GM18519 (cell line): Measurements from ENCODE around the gene LRMDA.

Source experiments
- ATAC-seq: cut with Tn5 transposase; IDR thresholded peaks from one replicate; pipeline ENCODE4 v1.9.1; 2021; ENCODE audit warnings: mild to moderate bottlenecking, moderate library complexity; ENCODE audit not compliant: unreplicated experiment, low FRiP score

LRMDA gene

DNA sequence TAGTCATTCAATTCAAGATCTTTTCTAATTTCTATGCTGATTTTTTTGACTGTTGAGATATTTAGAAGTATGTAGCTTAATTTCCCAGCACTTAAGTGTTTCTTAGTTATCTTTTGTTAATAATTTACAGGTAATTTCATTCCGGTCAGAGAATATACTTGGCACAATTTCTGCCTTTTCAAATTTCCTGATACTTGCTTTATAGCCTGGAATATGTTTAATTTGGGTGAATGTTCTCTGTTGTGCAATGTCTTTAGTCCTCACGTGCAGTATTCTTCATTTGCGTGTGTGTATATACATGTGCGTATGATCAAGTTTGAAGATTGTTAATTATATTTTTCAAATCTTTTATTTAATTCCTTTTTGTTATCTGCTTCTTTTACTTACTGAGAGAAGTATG is 989.3 kb downstream of the LRMDA start:
- no peak for ATAC-seq

DNA sequence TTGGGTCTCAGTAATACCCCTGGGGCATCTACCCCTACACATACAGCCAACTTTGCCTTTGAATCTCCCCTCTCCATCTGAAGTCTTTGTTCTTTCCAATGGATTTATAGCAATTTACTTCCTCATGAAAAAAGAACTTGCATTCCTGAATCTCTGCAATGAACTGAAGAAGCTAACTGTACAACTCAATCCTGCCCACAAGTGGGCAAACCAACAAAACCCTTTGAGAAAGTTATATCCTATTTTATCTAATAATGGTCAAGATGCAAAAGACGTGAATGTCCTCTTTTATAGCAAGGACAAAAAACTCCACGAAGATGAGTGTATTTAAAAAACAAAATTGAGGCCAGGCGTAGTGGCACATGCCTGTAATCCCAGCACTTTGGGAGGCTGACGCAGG is 991.3 kb downstream of the LRMDA start:
- ATAC-seq = no peak

DNA sequence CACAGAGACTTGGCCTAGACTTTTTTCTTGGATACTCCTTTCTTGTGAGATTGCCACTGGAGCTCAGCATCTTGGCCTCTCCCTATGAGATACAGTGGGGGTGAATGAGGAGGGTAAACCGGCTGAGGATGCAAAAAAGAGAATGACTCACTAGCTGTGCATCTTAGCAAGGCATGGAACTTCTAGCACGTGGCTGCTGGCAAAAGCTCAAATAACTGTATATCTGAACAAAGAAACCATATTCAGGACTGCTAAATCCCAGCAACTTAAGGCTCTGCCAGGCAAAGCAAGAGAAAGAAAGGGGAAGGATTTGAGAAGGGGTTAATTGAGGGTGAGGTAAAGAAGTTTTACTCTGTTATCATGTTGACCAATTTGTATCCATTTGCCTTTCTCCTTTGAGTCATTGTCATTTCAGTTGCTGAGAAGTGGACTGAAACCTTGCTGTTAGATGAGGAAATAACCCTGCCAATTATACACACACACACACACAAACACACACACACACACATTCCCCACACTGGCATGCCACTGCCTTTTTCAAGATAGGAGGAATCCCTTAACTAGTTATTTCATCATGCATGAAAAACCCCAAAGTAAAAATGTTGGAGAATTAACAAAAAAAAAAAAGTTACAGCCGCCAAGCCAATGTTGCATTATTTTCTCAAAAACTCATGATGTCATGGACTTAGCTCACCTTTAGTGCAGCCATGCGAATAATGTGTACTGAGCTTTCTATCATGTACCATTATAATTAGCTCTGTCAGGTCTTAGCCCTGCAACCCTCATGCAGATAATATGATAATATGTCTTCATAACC is 997.3 kb downstream of the LRMDA start:
- no peak for ATAC-seq

DNA sequence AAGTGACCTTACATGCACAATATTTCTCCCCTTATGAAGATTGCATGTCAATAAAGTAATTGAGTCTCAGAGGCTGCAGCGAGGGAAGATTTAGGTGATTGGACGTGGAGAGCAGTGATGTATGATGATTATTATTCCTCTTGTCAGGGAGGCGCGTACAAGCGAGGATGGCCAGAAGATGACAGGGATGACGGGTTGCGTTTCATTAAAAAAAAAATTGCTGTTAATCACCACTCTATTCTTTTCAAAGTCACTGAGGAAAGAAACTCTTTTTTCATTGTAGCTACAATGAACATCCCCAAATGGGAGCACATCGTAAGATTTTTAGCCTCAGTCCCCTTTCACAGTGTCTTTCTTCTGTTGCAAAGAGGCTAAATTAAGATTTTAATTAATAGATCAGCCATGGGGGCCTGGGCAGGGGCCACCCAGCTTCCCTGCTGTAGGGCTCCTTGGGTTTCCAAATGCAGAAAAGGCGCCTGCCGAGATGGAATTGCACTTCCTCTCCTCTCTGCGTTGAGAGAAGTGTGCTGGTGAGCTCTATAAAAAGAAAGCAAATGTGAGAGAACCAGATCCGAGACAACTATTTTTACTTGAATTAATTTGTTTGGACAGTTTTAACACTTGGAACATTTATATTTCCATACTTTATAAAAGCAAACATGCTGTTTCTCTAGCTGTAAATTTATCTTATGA is 998.1 kb downstream of the LRMDA start:
- no peak for ATAC-seq

DNA sequence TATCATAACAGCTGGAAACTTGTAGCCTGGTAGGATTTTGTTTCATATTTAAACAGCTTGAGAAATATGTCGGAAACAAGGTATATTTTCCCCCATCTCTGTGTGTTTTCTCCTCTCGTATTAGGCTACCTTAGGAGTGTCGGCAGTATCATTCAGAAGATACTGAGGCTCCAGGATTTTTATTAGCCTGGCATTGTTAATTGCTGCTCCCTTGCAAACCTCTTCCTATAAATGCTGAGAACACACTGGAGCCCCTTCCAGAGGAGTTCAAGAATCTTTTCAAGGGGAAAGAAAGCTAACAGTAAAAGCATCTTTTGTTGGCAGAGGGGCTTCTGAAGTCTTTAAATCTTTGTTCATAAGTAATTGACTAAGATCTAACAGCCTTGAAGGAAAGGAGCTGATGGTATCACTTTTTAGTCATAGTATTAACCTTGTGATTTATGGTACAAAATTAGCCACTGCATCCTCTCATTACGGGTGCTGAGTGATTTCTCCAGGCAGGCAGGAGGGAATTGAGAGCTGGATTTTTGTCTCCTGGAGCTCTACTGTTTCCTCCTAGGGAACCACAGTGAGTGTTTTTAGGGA is 998.7 kb downstream of the LRMDA start:
- no peak for ATAC-seq

DNA sequence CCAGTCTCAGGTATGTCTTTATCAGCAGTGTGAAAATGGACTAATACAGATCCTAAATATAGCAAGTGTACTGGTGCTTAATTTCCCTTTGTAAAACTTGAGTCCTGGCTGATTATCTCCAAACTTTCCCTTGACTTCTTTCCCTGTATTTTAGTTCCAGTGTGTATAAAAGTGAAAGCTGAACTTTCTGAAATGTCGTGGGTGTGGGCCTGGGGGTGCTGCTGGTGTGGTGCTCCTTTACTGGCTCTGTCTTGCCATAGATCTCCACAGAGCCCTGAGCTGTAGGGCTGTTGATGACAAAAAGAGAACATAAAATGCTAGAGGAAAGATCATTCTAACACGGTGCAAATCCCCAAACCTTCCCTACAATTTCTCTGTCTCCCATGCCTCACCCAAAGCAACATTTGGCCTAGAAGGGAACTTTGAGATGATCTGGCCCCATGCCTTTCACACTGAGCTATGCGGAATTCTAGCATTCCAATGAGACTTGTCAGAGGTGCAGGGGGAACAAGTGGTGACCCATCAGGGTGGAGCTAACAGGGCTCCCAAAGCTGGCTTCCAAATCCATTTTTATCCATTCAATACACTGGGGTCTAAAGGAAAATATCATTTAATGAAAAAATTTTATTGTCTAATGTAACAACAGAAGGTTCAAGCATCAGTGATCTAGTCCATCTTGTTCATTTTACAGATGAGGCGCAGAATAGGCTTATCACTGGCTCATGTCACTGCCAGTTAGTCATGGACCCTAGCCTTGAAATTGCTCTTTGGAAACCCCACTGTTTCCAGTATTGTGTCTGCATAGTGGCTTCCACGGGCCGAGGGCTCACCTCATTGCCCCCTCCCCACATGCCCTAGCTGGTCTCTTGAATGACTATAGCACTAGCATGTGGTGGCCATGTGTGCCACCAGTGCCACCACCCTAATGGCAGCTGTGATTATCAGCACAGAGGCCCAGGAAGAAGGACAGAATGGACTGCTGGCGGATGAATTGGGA is 1000.9 kb downstream of the LRMDA start:
- ATAC-seq = no peak

DNA sequence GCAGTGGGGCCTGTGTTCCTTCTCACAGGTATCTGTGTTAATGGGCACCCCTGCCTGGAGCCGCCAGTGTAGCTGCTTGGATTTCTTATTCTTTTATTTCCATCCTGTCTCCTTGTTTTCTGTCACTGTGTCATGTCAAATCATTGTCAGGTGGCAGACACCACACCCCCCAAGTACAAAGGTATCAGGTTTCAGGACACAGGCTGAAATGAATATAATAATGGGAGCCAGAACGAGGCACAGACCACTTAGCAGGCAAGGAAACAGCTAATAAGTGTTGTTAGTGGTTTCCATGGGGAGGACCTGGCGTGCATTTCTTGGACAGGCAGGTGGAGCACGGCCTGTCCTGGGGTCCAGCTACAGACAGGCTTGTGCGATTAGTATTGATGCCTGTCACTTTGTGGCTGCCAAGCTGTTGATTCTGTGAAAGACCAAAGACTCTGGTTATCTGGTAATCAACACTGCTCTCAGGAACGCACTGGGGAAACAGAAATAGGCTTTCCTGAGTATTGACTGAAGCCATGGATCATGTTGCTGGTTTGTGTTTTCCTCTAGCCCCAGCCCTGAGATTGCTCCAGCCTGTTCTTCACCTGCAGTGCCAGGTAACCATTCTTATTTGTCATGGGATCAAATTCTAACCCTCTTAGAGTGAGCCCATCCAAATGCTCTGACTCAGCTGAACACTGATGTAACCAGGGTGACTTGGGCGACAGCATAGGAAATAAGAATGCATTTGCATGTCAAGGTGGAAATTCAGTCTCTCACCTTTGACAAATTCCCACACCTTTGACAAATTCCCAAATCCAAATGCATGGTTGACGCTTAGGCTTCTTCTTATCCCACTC is 1002.0 kb downstream of the LRMDA start:
- ATAC-seq = no peak

DNA sequence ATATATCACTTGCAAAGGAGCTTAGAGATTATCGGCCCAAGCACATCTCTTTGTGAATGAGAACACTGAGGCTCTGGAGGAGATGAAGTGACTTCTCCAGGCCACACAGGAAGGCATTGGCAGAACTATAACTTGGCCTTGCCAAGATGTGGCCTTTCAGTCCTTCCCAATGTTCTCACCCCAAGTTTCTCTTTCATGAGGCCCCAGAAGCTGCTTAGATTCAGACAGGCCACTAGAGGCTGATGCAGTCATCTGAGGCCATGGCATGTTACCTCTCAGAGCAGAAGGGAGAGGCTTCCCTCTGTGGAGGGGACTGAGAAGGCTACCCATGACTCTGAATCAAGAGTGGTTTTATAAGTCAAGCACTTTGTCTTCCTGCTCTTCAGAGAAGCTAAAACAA is 1003.7 kb downstream of the LRMDA start:
- no peak for ATAC-seq

DNA sequence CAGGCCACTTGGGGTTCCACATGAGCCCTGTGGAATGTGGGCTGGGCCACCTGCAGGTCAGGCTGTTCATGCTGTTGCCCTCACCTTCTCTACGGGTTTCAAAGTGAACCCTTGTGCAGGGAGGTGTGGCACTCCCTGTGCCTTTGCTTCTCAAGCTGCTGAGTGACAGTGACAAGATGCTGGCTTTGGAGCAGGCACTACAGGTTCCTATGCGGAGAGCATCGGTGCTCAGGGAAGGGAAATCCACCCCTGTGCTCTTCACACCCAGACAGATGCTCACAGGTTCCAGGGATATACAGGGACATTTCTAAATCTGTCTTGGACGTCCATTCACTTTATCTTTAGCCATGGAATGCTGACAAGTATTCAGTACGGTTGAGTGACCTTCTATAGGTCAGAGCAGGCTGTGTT is 1005.0 kb downstream of the LRMDA start:
- no peak for ATAC-seq

DNA sequence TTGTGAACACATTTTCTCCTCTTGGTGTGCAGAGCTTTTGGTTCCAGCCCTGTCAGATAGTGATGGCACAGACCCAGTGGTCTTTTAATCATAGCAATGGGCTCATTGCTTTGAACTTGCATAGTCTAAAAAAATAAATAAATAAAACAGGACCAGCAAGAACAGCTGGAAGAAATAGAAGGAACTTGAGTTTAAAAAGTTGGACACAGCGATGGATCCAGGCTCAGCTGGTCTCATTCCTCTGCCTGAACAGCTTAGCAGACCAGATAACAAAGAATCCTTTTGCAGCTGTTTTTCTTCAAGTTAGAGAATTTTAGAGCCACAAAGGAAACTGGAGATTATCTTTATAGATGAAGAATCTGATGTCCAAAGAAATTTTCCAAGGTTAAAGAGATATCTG is 1005.6 kb downstream of the LRMDA start:
- ATAC-seq = no peak

DNA sequence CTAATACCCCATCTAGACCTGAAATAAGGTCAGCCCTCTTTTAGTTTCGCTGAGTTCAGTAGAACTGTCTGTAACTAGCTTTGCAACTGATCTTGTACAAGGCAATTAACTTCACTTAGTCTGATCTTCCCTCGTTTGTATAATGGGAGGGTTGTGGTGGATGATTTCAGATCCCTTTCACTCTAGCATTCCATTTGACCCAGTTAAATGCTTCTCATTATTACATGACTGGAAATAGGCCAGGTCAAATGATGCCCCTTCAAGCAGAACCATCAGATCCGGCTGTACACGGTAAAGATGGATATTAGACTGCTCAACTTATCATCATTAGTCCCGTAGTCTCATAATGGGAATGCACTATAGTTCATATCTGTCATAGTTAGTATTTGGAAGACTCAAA is 1009.0 kb downstream of the LRMDA start:
- no peak for ATAC-seq

DNA sequence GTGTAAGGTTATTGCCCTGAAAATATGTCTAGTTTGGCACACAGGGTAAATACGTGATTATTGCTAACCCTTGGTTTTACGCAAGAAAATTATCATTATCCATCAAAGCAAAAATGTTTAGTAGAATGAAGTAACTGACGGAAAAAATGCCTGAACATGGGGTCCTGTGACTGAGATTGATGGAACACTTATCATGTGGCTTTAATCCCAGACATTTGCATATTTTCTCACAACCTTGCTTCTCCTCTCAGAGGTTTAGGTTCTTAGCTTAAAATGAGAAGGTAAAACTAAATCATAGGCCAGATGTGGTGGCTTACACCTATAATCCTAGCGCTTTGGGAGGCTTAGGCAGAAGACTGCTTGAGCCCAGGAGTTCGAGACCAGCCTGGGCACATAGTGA is 1010.7 kb downstream of the LRMDA start:
- ATAC-seq = no peak

DNA sequence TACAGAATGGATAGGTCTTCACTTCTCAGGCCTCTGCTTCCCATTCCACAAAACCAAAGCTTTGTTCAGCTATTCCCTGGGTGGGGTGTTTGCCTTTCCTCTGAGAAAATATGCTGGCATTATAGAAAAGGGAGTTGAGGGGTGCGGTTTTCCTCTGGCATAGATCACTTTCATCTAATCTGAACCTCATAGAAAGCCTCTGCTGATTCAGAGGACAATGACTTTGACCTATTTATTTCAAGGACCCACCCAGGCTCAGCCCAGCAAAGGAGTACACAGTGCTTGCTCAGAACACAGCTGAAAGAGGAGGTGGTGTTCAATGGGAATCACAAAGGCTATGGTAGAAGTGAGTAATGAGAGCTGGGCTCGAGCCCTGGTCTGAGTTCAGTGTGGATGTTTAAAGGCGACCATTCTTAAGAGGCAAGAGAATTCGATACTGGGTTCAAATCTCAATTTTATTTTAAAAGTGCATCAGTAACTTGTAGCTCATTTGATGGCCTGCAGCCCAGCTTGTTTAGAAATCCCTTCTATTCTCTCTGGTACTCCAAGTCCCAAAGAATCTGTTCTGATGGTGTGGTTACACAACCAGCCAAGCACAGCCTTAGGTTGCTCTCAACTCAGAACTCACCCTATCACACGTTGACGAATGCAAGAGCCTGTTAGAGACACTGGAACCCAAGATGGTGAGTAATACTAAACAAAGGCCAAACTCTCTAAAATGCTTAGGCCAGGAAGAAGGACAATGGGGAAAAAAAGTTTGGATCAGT is 1012.8 kb downstream of the LRMDA start:
- ATAC-seq = no peak

DNA sequence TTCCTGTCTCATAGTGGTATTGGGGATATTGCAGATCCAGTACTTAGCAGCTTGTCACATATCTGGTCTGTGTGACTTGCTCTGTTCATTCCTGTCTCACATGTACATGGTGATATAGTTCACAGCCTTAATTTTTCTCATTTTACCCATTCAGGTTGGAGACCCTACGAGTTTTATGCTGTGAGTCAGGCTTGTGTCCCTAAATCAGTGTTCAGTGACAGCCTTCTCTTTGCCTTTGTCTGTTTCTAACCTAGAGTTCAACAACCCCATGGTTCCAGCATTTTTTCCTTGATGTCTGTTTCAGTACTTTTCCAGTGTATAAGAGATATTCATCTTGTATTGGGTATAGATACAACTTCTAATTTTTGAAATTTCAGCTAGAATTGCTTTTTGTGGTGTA is 1016.2 kb downstream of the LRMDA start:
- ATAC-seq = no peak

DNA sequence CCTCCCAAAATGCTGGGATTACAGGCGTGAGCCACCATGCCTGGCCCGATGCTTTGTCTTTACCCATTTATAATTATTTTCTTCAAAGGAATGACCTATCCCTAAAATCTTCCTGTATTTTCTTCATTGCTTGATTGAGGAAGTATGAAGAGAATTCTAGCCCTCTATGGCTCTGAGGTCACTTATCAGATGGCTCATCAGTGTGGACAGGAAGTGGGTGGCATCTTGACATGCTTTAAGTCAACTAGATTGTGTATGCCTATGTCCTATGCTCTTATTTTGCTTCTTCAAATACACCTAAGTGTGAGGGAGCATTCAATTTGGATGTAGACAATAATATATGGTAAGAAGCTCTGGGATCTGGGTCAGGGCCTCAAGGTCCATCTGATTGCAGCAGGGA is 1020.5 kb downstream of the LRMDA start:
- no peak for ATAC-seq

DNA sequence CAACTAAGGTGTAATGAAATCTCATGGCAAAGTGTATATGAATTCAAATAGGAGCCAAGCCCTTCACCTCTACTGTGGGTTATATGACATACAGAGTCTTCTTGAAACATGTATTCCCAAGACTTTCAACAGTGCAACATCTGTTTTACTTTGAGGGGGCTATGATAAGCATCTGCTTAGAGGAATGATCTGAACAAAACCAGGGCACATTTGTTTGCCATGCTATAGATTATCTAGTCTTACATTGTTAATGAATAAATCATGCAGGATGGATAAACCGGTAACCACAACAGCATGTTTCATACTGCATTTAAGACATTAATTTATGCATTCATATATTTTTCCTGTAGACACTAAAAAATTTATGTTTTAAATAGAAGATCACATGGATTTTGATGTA is 1021.9 kb downstream of the LRMDA start:
- ATAC-seq = no peak

DNA sequence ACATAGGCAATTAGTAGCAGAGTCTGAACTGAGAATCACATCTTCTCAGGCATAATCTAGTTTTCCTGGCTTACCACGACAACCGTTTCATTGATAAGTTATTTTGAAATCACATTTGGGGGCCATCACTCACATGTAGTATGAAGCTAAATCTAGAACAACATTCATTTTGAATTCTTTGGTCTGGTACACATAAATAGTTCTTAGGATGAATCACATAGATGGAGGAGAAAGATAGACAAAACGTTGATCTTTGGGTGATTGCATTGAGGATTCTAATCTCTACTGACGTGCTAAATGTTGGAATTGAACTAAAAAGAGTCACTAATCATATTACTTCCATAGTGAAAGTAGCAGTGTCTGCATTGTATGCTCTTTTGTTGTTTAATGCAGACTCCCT is 1022.6 kb downstream of the LRMDA start:
- no peak for ATAC-seq

DNA sequence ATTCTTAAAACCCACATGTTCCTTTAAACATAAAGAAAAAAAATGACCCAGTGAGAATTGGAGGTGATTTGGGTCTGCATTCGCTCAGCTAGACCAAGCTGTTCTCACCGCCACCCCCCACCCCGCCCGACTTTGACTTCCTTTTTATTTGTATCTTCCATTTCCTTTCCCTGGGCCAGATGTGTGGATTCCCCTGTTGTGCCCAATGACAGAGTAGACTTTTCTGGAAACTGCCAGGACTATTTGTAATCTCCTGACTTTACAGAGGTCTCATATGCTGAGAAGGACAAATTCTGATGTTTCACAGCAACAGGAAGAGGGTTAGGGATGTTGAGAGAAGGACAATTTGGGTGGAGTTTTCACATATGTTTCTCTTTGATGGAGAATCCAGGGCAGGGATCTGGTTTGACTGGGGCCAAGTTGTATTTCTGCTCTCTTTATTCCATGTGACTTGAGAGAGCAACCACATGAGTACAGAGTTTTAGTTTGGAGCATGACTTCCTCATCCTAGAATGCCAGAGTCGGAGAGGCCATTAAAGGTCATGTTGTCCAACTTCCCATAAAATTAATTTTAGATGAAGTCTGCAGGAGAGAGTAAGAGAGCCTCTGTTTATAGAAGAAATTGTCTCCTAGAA is 1023.2 kb downstream of the LRMDA start:
- ATAC-seq = no peak

DNA sequence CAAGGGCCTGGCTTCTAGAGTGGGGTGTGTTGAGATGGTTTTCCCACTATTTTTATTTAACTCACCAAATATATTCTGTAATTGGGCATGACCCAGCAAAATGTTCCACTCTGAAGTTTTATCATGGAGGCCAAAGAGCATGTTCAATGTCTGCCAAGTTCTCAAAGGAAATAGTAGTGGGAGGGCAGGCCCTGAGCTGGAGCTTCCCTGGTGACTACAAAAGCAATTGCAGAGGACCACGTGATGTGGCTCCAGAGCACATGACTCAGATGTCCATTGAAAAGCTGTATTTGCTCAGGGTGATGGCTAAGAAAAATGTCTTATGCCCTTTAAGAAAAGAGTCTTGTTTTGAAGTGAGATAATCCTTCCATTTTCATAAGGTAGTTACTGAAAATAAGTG is 1024.8 kb downstream of the LRMDA start:
- ATAC-seq = no peak
